Fibroblast of skin of back (primary cell): ENCODE measurements around the gene SLC37A4.
"Not testable (repeated sequence)": the region's sequence is repeated elsewhere in the genome, so short reads cannot be mapped to it uniquely, and the experiment has no call there.

ENCODE experiments used
- DNase-seq: peaks from one replicate; pipeline ENCODE4 v3.0.0-alpha.2; 2013

Gene SLC37A4

GRCh38 chr11:119016216-119017009, 14.3 kb downstream of the SLC37A4 start:
- no peak for DNase-seq

GRCh38 chr11:119015054-119015611, 15.5 kb downstream of the SLC37A4 start:
- no peak for DNase-seq

GRCh38 chr11:119014209-119014924, 16.3 kb downstream of the SLC37A4 start:
- no peak for DNase-seq

- DNase-seq: no peak
Observed at GRCh38 chr11:119012629-119013170, 18.0 kb downstream of the SLC37A4 start.

- no peak for DNase-seq
Observed at GRCh38 chr11:119011476-119012053, 19.1 kb downstream of the SLC37A4 start.

- DNase-seq: no peak
Observed at GRCh38 chr11:119006656-119007055, 24.0 kb downstream of the SLC37A4 start.

- peak; percentile 39 for DNase-seq
Observed at GRCh38 chr11:119000906-119001305, 29.8 kb downstream of the SLC37A4 start.

- peak; percentile 50 for DNase-seq
Observed at GRCh38 chr11:118998822-118999221, 31.9 kb downstream of the SLC37A4 start.

- DNase-seq: no peak
Observed at GRCh38 chr11:118998388-118998717, 32.3 kb downstream of the SLC37A4 start.

GRCh38 chr11:118997627-118998387, 32.9 kb downstream of the SLC37A4 start, which contains the start of gene CENATAC:
Gene CENATAC (plus strand): TSS chr11:118998138. CDS start chr11:118998198, 60 bp downstream.
- peak; percentile 87 for DNase-seq

- peak; percentile 27 for DNase-seq
Observed at GRCh38 chr11:118996926-118997626, 33.6 kb downstream of the SLC37A4 start.

GRCh38 chr11:118991486-118992038, 39.1 kb downstream of the SLC37A4 start:
- not testable (repeated sequence) for DNase-seq

- DNase-seq: no peak
Observed at GRCh38 chr11:118988280-118988679, 42.4 kb downstream of the SLC37A4 start.

- DNase-seq: no peak
Observed at GRCh38 chr11:118984825-118985224, 45.9 kb downstream of the SLC37A4 start.

- DNase-seq: not testable (repeated sequence)
Observed at GRCh38 chr11:118984337-118984736, 46.3 kb downstream of the SLC37A4 start.

GRCh38 chr11:118980191-118980881, 50.3 kb downstream of the SLC37A4 start:
- DNase-seq: no peak

GRCh38 chr11:118979434-118979833, 51.2 kb downstream of the SLC37A4 start:
- no peak for DNase-seq

GRCh38 chr11:118975771-118976709, 54.6 kb downstream of the SLC37A4 start:
- no peak for DNase-seq
